Natural killer cell (primary cell): ENCODE measurements around the gene STAC2. TPM values are rescaled to one million over a fixed set of nuclear protein-coding genes. Genes with fewer than 3 reads are reported as not detected.

Experiments
- ATAC-seq, 3 donors: fragments of 150-1000 bp in 2 of 3; fragments of 200-7000 bp in 1 of 3; cut with Tn5 transposase; 1 replicate in 1 of 3; 2 replicates in 2 of 3; pipeline ENCODE4 v1.10.0; 2021; ENCODE audit warnings: mild to moderate bottlenecking in 2 of 3, moderate library complexity in 2 of 3
- DNase-seq, 2 donors: peaks; one replicate each; pipeline versions ENCODE4 v3.0.0 to v3.0.0-alpha.2; 2013 to 2021; ENCODE audit warnings: mixed read lengths in 1 of 2
- H3K27ac ChIP-seq: one replicate; pipeline ENCODE4 v1.5.1; 2013; ENCODE audit warnings: mild to moderate bottlenecking, low read length
- H3K27me3 ChIP-seq: one replicate; pipeline ENCODE4 v1.6.1; 2013; ENCODE audit warnings: low read length; ENCODE audit not compliant: control insufficient read depth, insufficient read depth
- H3K36me3 ChIP-seq: one replicate; pipeline ENCODE4 v1.6.1; 2013; ENCODE audit warnings: low read length; ENCODE audit not compliant: control insufficient read depth, insufficient read depth
- H3K4me1 ChIP-seq: one replicate; pipeline ENCODE4 v1.6.1; 2013; ENCODE audit warnings: low read length; ENCODE audit not compliant: control insufficient read depth, insufficient read depth
- H3K4me3 ChIP-seq: one replicate; pipeline ENCODE4 v1.5.1; 2013; ENCODE audit warnings: low read length
- H3K9me3 ChIP-seq: one replicate; pipeline ENCODE4 v1.6.1; 2013; ENCODE audit warnings: low read length; ENCODE audit not compliant: control insufficient read depth, insufficient read depth
- H3K27ac Mint-ChIP-seq, 2 donors: one replicate each; pipeline ENCODE4 v1.8.0; 2022; ENCODE audit warnings: mild to moderate bottlenecking in 2 of 2, mixed read lengths in 2 of 2, moderate library complexity in 1 of 2
- H3K27me3 Mint-ChIP-seq, 2 donors: one replicate each; pipeline ENCODE4 v1.8.0; 2022; ENCODE audit warnings: low read depth in 2 of 2, mixed read lengths in 2 of 2
- H3K36me3 Mint-ChIP-seq: one replicate; pipeline ENCODE4 v1.8.0; 2022; ENCODE audit warnings: mixed read lengths
- H3K4me1 Mint-ChIP-seq, 2 donors: one replicate each; pipeline ENCODE4 v1.8.0; 2022; ENCODE audit warnings: mixed read lengths in 2 of 2
- H3K4me3 Mint-ChIP-seq: one replicate; pipeline ENCODE4 v1.8.0; 2022; ENCODE audit warnings: mild to moderate bottlenecking, moderate library complexity, mixed read lengths
- H3K9me3 Mint-ChIP-seq, 2 donors: one replicate each; pipeline ENCODE4 v1.8.0; 2022; ENCODE audit warnings: mixed read lengths in 2 of 2
- CTCF ChIP-seq: fragments of 200-600 bp; IDR thresholded peaks from one replicate; pipeline ENCODE4 v1.8.0; 2022; ENCODE audit warnings: antibody characterized with exemption
- WGBS: methylation state at CpG from one replicate; pipeline ENCODE4 v1.1.7; 2013; ENCODE audit warnings: missing lambda C conversion rate; ENCODE audit not compliant: insufficient coverage; 5-methylcytosine and 5-hydroxymethylcytosine counted together
- intact Hi-C: fragments of 100-400 bp; cut with micrococcal nuclease; formaldehyde crosslinking; loops from one replicate; pipeline ENCODE4 v1.14.2; 2022
- total RNA-seq, 4 donors: library from RNA; stranded (reverse); fragments of 120-200 nt in 1 of 4; gene quantifications; one replicate each; pipeline versions ENCODE4 v1.2.3 to v1.2.4, GENCODE V29; 2013 to 2022

Gene STAC2
- total RNA-seq, 3 donors from 2014 or later (not counting 1 experiment from before 2014, with no cell fraction given), result not detected

- Mint-ChIP-seq H3K36me3 (no peaks in the 10 kb centered on the region), H3K4me1 (peaks cover 12 to 21% of the 10 kb centered on the region in 2 donors), H3K9me3 (no peaks in the 10 kb centered on the region)
These were observed 5.4 kb upstream of the STAC2 start for GRCh38 chr17:39231091-39231561.

DNA sequence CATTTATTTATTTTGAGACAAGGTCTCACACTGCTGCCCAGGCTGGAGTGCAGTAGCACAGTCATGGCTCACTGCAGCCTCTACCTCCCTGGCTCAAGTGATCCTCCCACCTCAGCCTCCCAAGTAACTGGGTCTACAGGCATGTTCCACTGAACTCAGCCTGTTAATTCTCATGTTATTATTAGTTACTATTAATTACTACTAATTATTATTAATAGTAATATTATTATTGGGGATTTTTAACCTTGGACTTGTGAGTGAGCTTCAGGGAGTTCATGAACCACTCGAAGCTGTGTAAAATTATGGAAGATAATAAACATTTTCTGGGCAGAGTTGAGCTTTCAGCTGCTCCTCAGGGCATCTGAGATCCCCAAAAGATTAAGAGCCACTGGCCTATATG is 4.6 kb upstream of the STAC2 start:
- H3K4me1 ChIP-seq, result peaks cover 20% of the 10 kb centered on the region
- TF ChIP-seq CTCF, result no peak
- Mint-ChIP-seq H3K4me1 (peaks cover 16 to 21% of the 10 kb centered on the region in 2 donors), H3K9me3 (no peaks in the 10 kb centered on the region), H3K27me3 (peaks cover 27 to 28% of the 10 kb centered on the region in 2 donors), H3K27ac (no peak overlapping the region), H3K4me3 (no peak overlapping the region), H3K36me3 (no peaks in the 10 kb centered on the region)
- 80% methylated on average over 1 of the region's 1 CpG for WGBS
- H3K36me3 ChIP-seq, result no peaks in the 10 kb centered on the region
- intact Hi-C loops, result loop anchor here (5.0 kb wide), 1 partner anchor 63 kb away; the partner anchor contains the start of gene ARL5C
- DNase-seq, result no peak
- ATAC-seq, result no peak
- H3K27ac ChIP-seq, result no peak overlapping the region
- H3K9me3 ChIP-seq, result no peaks in the 10 kb centered on the region
- peaks cover 18% of the 10 kb centered on the region for H3K27me3 ChIP-seq
- no peak overlapping the region for H3K4me3 ChIP-seq

More at GRCh38 chr17:39231091-39231561, 5.4 kb upstream of the STAC2 start:
- intact Hi-C loops, result loop anchor here (5.0 kb wide), 1 partner anchor 64 kb away; the partner anchor contains the start of gene ARL5C
- H3K9me3 ChIP-seq, result no peaks in the 10 kb centered on the region
- no peak for TF ChIP-seq CTCF
- WGBS, result 88% methylated on average over 8 of the region's 10 CpGs
- H3K27ac Mint-ChIP-seq, result peak overlapping the region in 1 of 2 donors; percentile 42
- H3K27me3 ChIP-seq, result peaks cover 14% of the 10 kb centered on the region
- H3K36me3 ChIP-seq, result no peaks in the 10 kb centered on the region
- H3K4me3 ChIP-seq, result no peak overlapping the region
- no peak for ATAC-seq
- DNase-seq, result no peak
- no peak overlapping the region for H3K27ac ChIP-seq
- H3K4me3 Mint-ChIP-seq, result no peak overlapping the region
- H3K4me1 ChIP-seq, result peaks cover 13% of the 10 kb centered on the region
- H3K27me3 Mint-ChIP-seq, result peaks cover 24% of the 10 kb centered on the region in 2 donors

DNA sequence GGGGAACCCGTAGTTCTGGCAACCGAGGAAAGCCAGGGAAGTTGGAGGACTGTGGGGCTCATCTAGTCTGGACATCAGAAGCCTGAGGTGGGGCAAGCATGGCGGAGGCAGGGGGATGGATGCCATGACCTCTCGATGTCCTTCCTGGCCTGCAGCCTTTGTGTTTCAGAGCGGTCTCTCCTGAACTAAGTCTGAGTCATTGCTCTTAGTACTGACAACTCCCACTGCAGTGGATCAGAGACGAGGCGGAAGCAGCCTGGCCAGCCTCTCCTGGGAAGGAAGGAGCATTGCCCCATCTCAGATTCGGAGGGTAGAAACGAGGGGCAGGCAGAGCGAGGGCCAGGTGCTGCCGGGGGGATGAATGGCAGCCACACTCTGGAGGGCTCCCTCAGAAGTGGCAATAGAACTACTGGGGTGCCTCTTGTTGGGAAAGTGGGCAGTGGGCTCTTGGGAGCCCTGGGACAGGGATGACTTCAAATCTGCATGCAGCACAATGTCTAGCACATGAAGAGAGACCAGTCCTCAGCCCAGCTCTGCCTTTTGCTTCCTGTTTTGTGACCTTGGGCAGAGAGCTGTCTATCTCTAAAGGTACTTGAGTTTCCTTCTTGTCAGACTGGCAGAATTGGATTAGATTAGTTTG is 3.6 kb upstream of the STAC2 start:
- peaks cover 21% of the 10 kb centered on the region for H3K27me3 ChIP-seq
- peaks cover 28 to 31% of the 10 kb centered on the region in 2 donors for H3K27me3 Mint-ChIP-seq

More for the DNA sequence above, 3.6 kb upstream of the STAC2 start:
- 83% methylated on average over 11 of the region's 11 CpGs for WGBS
- H3K4me3 ChIP-seq, result no peak overlapping the region
- H3K9me3 ChIP-seq, result no peaks in the 10 kb centered on the region
- no peaks in the 10 kb centered on the region for H3K36me3 Mint-ChIP-seq
- no peak for ATAC-seq
- intact Hi-C loops, result no loop called here
- peaks cover 22% of the 10 kb centered on the region for H3K4me1 ChIP-seq
- no peak for TF ChIP-seq CTCF
- H3K4me1 Mint-ChIP-seq, result peaks cover 16 to 22% of the 10 kb centered on the region in 2 donors
- DNase-seq, result no peak
- no peaks in the 10 kb centered on the region for H3K9me3 Mint-ChIP-seq
- no peak overlapping the region for H3K27ac ChIP-seq
- H3K4me3 Mint-ChIP-seq, result no peak overlapping the region
- no peaks in the 10 kb centered on the region for H3K36me3 ChIP-seq
- H3K27ac Mint-ChIP-seq, result no peak overlapping the region
